ENCODE data around the gene SEMA3C.

Gene SEMA3C

GRCh38 chr7:80884511-80885195 is 34.2 kb downstream of the SEMA3C start:
- no peak for DNase-seq

- DNase-seq, result no peak
Measured at GRCh38 chr7:80883154-80884025, 35.5 kb downstream of the SEMA3C start.

- DNase-seq, result no peak
Measured at GRCh38 chr7:80882213-80882801, 36.5 kb downstream of the SEMA3C start.

- DNase-seq, result no peak
Measured at GRCh38 chr7:80881351-80881900, 37.4 kb downstream of the SEMA3C start.

GRCh38 chr7:80879849-80880248 is 39.0 kb downstream of the SEMA3C start:
- DNase-seq, result no peak

GRCh38 chr7:80876894-80877414 is 41.9 kb downstream of the SEMA3C start:
- no peak for DNase-seq

- DNase-seq, result no peak
Measured at GRCh38 chr7:80875537-80876120, 43.2 kb downstream of the SEMA3C start.

GRCh38 chr7:80873140-80873539 is 45.7 kb downstream of the SEMA3C start:
- no peak for DNase-seq

- no peak for DNase-seq
Measured at GRCh38 chr7:80871228-80871627, 47.6 kb downstream of the SEMA3C start.

GRCh38 chr7:80870813-80871212 is 48.0 kb downstream of the SEMA3C start:
- no peak for DNase-seq

- DNase-seq, result no peak
Measured at GRCh38 chr7:80869821-80870751, 48.8 kb downstream of the SEMA3C start.

GRCh38 chr7:80869106-80869784 is 49.6 kb downstream of the SEMA3C start:
- DNase-seq, result no peak

- DNase-seq, result no peak
Measured at GRCh38 chr7:80868566-80868965, 50.3 kb downstream of the SEMA3C start.

- no peak for DNase-seq
Measured at GRCh38 chr7:80860554-80860953, 58.3 kb downstream of the SEMA3C start.

GRCh38 chr7:80859272-80859970 is 59.4 kb downstream of the SEMA3C start:
- no peak for DNase-seq

- no peak for DNase-seq
Measured at GRCh38 chr7:80858141-80858903, 60.5 kb downstream of the SEMA3C start.

GRCh38 chr7:80856769-80857168 is 62.1 kb downstream of the SEMA3C start:
- DNase-seq, result no peak

GRCh38 chr7:80851896-80852476 is 66.9 kb downstream of the SEMA3C start:
- DNase-seq, result no peak

- peak; percentile 55 for DNase-seq
Measured at GRCh38 chr7:80848841-80849240, 70.0 kb downstream of the SEMA3C start.
